ENCODE data around the gene GPSM1.

- TF ChIP-seq CTCF (IDR thresholded peaks at IDR 0.05) (no peak), EP300 (IDR thresholded peaks at IDR 0.05) (no peak)
Observed at GRCh38 chr9:136403915-136404800, 76.8 kb downstream of the GPSM1 start.

Data from tibial nerve (tissue), 4 donors.